T-helper 17 cell (primary cell): ENCODE data around the gene CAMSAP1. TPM values are rescaled to one million over a fixed set of nuclear protein-coding genes. Genes with fewer than 3 reads are reported as not detected.
"Not testable (repeated sequence)": the region's sequence is repeated elsewhere in the genome, so short reads cannot be mapped to it uniquely, and the experiment has no call there.

Experiments used
- ATAC-seq: fragments of 150-1000 bp; cut with Tn5 transposase; 2 replicates; pipeline ENCODE4 v1.10.0; 2021; ENCODE audit warnings: mild to moderate bottlenecking, moderate library complexity
- DNase-seq, 3 donors: peaks; one replicate each; pipeline versions ENCODE4 v3.0.0 to v3.0.0-alpha.2; 2020 to 2021
- H3K9me3 ChIP-seq: one replicate; pipeline ENCODE4 v1.7.0; 2013; ENCODE audit warnings: low read length, mild to moderate bottlenecking; ENCODE audit not compliant: control insufficient read depth, poor library complexity, severe bottlenecking
- H3K27ac Mint-ChIP-seq: one replicate; pipeline ENCODE4 v1.8.0; 2022; ENCODE audit warnings: mild to moderate bottlenecking, moderate library complexity, mixed read lengths
- H3K27me3 Mint-ChIP-seq: one replicate; pipeline ENCODE4 v1.8.0; 2022; ENCODE audit warnings: mixed read lengths
- H3K36me3 Mint-ChIP-seq: one replicate; pipeline ENCODE4 v1.8.0; 2022; ENCODE audit warnings: low read depth, mixed read lengths
- H3K4me1 Mint-ChIP-seq: one replicate; pipeline ENCODE4 v1.8.0; 2022; ENCODE audit warnings: mild to moderate bottlenecking, mixed read lengths
- H3K4me3 Mint-ChIP-seq: one replicate; pipeline ENCODE4 v1.8.0; 2022; ENCODE audit warnings: mild to moderate bottlenecking, moderate library complexity, mixed read lengths
- total RNA-seq, 4 donors: library from RNA in 2 of 4; stranded (reverse) in 2 of 4; gene quantifications; one replicate each; pipeline ENCODE4 v1.2.3 and lab custom pipeline; 2022 to 2026

Gene CAMSAP1
- total RNA-seq, result 10 to 100 TPM; 32.6 to 39.3 TPM
- 88.6 to 108 reads per million in 2 donors for total RNA-seq (lab: John Stamatoyannopoulos, UW)

- ATAC-seq, result peak; percentile 88
- H3K4me1 Mint-ChIP-seq, result peaks cover 42% of the 10 kb centered on the region
- peaks cover 7% of the 10 kb centered on the region for H3K36me3 Mint-ChIP-seq
These were observed at the start of gene CAMSAP1 for GRCh38 chr9:135907431-135908092. Gene CAMSAP1 (minus strand): TSS chr9:135907546. CDS start chr9:135907159, 387 bp downstream.

GRCh38 chr9:135956802-135957174 is 49.4 kb upstream of the CAMSAP1 start:
- H3K27ac Mint-ChIP-seq, result peak overlapping the region; percentile 8
- H3K36me3 Mint-ChIP-seq, result peaks cover 2% of the 10 kb centered on the region
- ATAC-seq, result no peak
- peaks cover 11% of the 10 kb centered on the region for H3K4me1 Mint-ChIP-seq
- DNase-seq, result no peak
- H3K27me3 Mint-ChIP-seq, result no peaks in the 10 kb centered on the region
- no peak overlapping the region for H3K4me3 Mint-ChIP-seq
- H3K9me3 ChIP-seq, result no peaks in the 10 kb centered on the region

More at GRCh38 chr9:135907431-135908092, at the start of gene CAMSAP1:
- Mint-ChIP-seq H3K27me3 (no peaks in the 10 kb centered on the region), H3K27ac (peak within 1 kb of the TSS; percentile 87), H3K4me3 (peak within 1 kb of the TSS; percentile 92)
- H3K9me3 ChIP-seq, result no peaks in the 10 kb centered on the region
- DNase-seq, result peak; percentile 91 to 96 (median 95)

- no peak overlapping the region for H3K4me3 Mint-ChIP-seq
- peak overlapping the region; percentile 8 for H3K27ac Mint-ChIP-seq
- H3K4me1 Mint-ChIP-seq, result peaks cover 8% of the 10 kb centered on the region
- peaks cover 2% of the 10 kb centered on the region for H3K36me3 Mint-ChIP-seq
- DNase-seq, result no peak
- H3K27me3 Mint-ChIP-seq, result no peaks in the 10 kb centered on the region
- no peaks in the 10 kb centered on the region for H3K9me3 ChIP-seq
- no peak for ATAC-seq
These were observed 48.8 kb upstream of the CAMSAP1 start for GRCh38 chr9:135955934-135956801.

GRCh38 chr9:135952664-135953206 is 45.4 kb upstream of the CAMSAP1 start:
- peaks cover 9% of the 10 kb centered on the region for H3K4me1 Mint-ChIP-seq
- H3K27me3 Mint-ChIP-seq, result no peaks in the 10 kb centered on the region
- DNase-seq (no peak), ATAC-seq (no peak)
- no peak overlapping the region for H3K4me3 Mint-ChIP-seq
- H3K36me3 Mint-ChIP-seq, result peaks cover 13% of the 10 kb centered on the region
- no peaks in the 10 kb centered on the region for H3K9me3 ChIP-seq
- H3K27ac Mint-ChIP-seq, result no peak overlapping the region

GRCh38 chr9:135951889-135952663 is 44.7 kb upstream of the CAMSAP1 start:
- ATAC-seq, result no peak
- no peak overlapping the region for H3K4me3 Mint-ChIP-seq
- DNase-seq, result no peak
- peaks cover 9% of the 10 kb centered on the region for H3K4me1 Mint-ChIP-seq
- no peaks in the 10 kb centered on the region for H3K27me3 Mint-ChIP-seq
- H3K9me3 ChIP-seq, result no peaks in the 10 kb centered on the region
- no peak overlapping the region for H3K27ac Mint-ChIP-seq
- peaks cover 15% of the 10 kb centered on the region for H3K36me3 Mint-ChIP-seq

- ATAC-seq, H3K4me3 Mint-ChIP-seq: not testable (repeated sequence)
- peaks cover 15% of the 10 kb centered on the region for H3K36me3 Mint-ChIP-seq
These were observed 44.0 kb upstream of the CAMSAP1 start for GRCh38 chr9:135951310-135951709.

GRCh38 chr9:135950841-135951240 is 43.5 kb upstream of the CAMSAP1 start:
- peaks cover 15% of the 10 kb centered on the region for H3K36me3 Mint-ChIP-seq
- ATAC-seq, H3K4me1 Mint-ChIP-seq, H3K27ac Mint-ChIP-seq, H3K27me3 Mint-ChIP-seq, H3K9me3 ChIP-seq, H3K4me3 Mint-ChIP-seq, DNase-seq: not testable (repeated sequence)

More at GRCh38 chr9:135951310-135951709, 44.0 kb upstream of the CAMSAP1 start:
- not testable (repeated sequence) for DNase-seq, H3K27me3 Mint-ChIP-seq, H3K9me3 ChIP-seq, H3K27ac Mint-ChIP-seq, H3K4me1 Mint-ChIP-seq

- DNase-seq (no peak), ATAC-seq (no peak)
- H3K27me3 Mint-ChIP-seq, result no peaks in the 10 kb centered on the region
- no peak overlapping the region for H3K27ac Mint-ChIP-seq
- H3K4me3 Mint-ChIP-seq, result no peak overlapping the region
- peaks cover 9% of the 10 kb centered on the region for H3K4me1 Mint-ChIP-seq
- no peaks in the 10 kb centered on the region for H3K9me3 ChIP-seq
- peaks cover 15% of the 10 kb centered on the region for H3K36me3 Mint-ChIP-seq
These were observed 42.9 kb upstream of the CAMSAP1 start for GRCh38 chr9:135950135-135950682.

GRCh38 chr9:135949501-135950134 is 42.3 kb upstream of the CAMSAP1 start:
- peaks cover 9% of the 10 kb centered on the region for H3K4me1 Mint-ChIP-seq
- H3K27me3 Mint-ChIP-seq, result no peaks in the 10 kb centered on the region

GRCh38 chr9:135948968-135949367 is 41.6 kb upstream of the CAMSAP1 start:
- H3K9me3 ChIP-seq, result no peaks in the 10 kb centered on the region
- H3K4me3 Mint-ChIP-seq, result no peak overlapping the region
- peaks cover 9% of the 10 kb centered on the region for H3K4me1 Mint-ChIP-seq
- H3K27ac Mint-ChIP-seq, result peak overlapping the region; percentile 43
- no peak for ATAC-seq
- DNase-seq, result no peak
- peaks cover 20% of the 10 kb centered on the region for H3K36me3 Mint-ChIP-seq
- H3K27me3 Mint-ChIP-seq, result no peaks in the 10 kb centered on the region

More at GRCh38 chr9:135949501-135950134, 42.3 kb upstream of the CAMSAP1 start:
- DNase-seq (no peak), ATAC-seq (no peak)
- peak overlapping the region; percentile 43 for H3K27ac Mint-ChIP-seq
- no peak overlapping the region for H3K4me3 Mint-ChIP-seq
- H3K9me3 ChIP-seq, result no peaks in the 10 kb centered on the region
- H3K36me3 Mint-ChIP-seq, result peaks cover 17% of the 10 kb centered on the region

- ATAC-seq (no peak), DNase-seq (no peak)
- Mint-ChIP-seq H3K4me1 (peaks cover 9% of the 10 kb centered on the region), H3K27ac (no peak overlapping the region), H3K27me3 (no peaks in the 10 kb centered on the region), H3K4me3 (no peak overlapping the region), H3K36me3 (peaks cover 22% of the 10 kb centered on the region)
- no peaks in the 10 kb centered on the region for H3K9me3 ChIP-seq
These were observed 41.1 kb upstream of the CAMSAP1 start for GRCh38 chr9:135948446-135948845.

- H3K36me3 Mint-ChIP-seq, result peaks cover 21% of the 10 kb centered on the region
- peaks cover 9% of the 10 kb centered on the region for H3K4me1 Mint-ChIP-seq
- DNase-seq (no peak), ATAC-seq (no peak)
- H3K27me3 Mint-ChIP-seq, result no peaks in the 10 kb centered on the region
- no peak overlapping the region for H3K4me3 Mint-ChIP-seq
- peak overlapping the region; percentile 74 for H3K27ac Mint-ChIP-seq
- H3K9me3 ChIP-seq, result no peaks in the 10 kb centered on the region
These were observed 40.2 kb upstream of the CAMSAP1 start for GRCh38 chr9:135947582-135947981.
